Memory B cell (primary cell): ENCODE results near the gene PHLPP2.
"Not testable (repeated sequence)": the region's sequence is repeated elsewhere in the genome, so short reads cannot be mapped to it uniquely, and the experiment has no call there.

Experiments
- ATAC-seq: fragments of 150-1000 bp; cut with Tn5 transposase; 2 replicates; pipeline ENCODE4 v1.10.0; 2021; ENCODE audit warnings: low read depth, mild to moderate bottlenecking, moderate library complexity
- DNase-seq, 2 donors: peaks; one replicate each; pipeline ENCODE4 v3.0.0; 2022; ENCODE audit warnings: low spot score in 2 of 2
- H3K27ac Mint-ChIP-seq: one replicate; pipeline ENCODE4 v1.8.0; 2022; ENCODE audit warnings: mild to moderate bottlenecking, moderate library complexity, mixed read lengths
- H3K27me3 Mint-ChIP-seq: one replicate; pipeline ENCODE4 v1.8.0; 2022; ENCODE audit warnings: mixed read lengths
- H3K36me3 Mint-ChIP-seq: one replicate; pipeline ENCODE4 v1.8.0; 2022; ENCODE audit warnings: mild to moderate bottlenecking, mixed read lengths
- H3K4me1 Mint-ChIP-seq: one replicate; pipeline ENCODE4 v1.8.0; 2022; ENCODE audit warnings: mixed read lengths
- H3K4me3 Mint-ChIP-seq: one replicate; pipeline ENCODE4 v1.8.0; 2022; ENCODE audit warnings: mild to moderate bottlenecking, moderate library complexity, mixed read lengths
- H3K9me3 Mint-ChIP-seq: one replicate; pipeline ENCODE4 v1.8.0; 2022; ENCODE audit warnings: mixed read lengths

Gene PHLPP2

DNA sequence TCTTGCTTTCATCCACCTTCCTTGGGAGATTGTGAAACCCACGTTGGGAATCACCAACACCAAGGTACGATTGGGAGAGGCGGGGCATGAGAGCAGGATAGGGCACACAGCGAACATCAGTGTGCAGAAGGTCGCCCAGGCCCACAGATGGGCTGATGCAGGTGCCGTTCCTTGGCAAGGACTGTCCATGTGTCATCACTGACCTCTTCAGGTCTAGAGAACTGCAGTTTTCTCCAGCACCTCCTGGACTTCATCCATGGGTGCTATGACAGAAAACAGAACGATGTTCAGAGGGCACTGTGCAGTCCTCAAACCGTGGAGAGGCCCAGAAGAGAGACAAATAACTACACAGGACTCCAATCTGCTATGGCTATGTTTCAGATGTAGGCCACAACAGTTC lies 123.7 kb downstream of the PHLPP2 start:
- DNase-seq = no peak
- ATAC-seq = no peak
- no peaks in the 10 kb centered on the region for H3K36me3 Mint-ChIP-seq

DNA sequence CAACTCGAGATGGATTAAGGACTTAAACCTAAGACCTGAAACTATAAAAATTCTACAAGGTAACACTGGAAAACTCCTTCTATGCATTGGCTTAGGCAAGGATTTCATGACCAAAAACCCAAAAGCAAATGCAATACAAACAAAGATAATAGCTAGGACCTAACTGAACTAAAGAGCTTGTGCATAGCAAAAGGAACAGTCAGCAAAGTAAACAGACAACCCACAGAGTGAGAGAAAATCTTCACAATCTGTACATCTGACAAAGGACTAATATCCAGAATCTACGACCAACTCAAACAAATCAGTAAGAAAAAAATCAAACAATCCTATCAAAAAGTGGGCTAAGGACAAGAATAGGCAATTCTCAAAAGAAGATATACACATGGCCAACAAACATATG lies 126.1 kb downstream of the PHLPP2 start:
- H3K9me3 Mint-ChIP-seq, DNase-seq, H3K4me3 Mint-ChIP-seq, H3K4me1 Mint-ChIP-seq, H3K27me3 Mint-ChIP-seq, H3K27ac Mint-ChIP-seq, H3K36me3 Mint-ChIP-seq, ATAC-seq: not testable (repeated sequence)

More for the DNA sequence above, 123.7 kb downstream of the PHLPP2 start:
- H3K4me3 Mint-ChIP-seq = no peak overlapping the region
- H3K9me3 Mint-ChIP-seq = no peaks in the 10 kb centered on the region
- H3K4me1 Mint-ChIP-seq = no peaks in the 10 kb centered on the region
- no peak overlapping the region for H3K27ac Mint-ChIP-seq
- H3K27me3 Mint-ChIP-seq = peaks cover 3% of the 10 kb centered on the region

DNA sequence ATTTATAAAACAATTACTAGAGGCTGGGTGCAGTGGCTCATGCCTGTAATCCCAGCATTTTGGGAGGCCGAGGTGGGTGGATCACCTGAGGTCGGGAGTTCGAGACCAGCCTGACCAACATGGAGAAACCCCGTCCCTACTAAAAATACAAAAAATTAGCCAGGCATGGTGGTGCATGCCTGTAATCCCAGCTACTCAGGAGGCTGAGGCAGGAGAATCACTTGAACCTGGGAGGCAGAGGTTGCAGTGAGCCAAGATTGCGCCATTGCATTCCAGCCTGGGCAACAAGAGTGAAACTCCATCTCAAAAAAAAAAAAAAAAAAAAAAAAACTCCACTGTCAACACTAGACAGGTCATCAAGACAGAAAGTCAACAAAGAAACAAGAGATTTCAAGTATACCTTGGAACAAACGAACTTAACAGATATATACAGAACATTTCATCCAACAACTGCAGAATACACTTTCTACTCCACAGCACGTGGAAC lies 129.1 kb downstream of the PHLPP2 start:
- not testable (repeated sequence) for H3K36me3 Mint-ChIP-seq, H3K4me3 Mint-ChIP-seq, DNase-seq, H3K27ac Mint-ChIP-seq, H3K9me3 Mint-ChIP-seq, H3K4me1 Mint-ChIP-seq, ATAC-seq
- peaks cover 14% of the 10 kb centered on the region for H3K27me3 Mint-ChIP-seq
